Measurements from ENCODE around the gene RAP1GAP.

RAP1GAP gene

GRCh38 chr1:21614419-21615115 is 54.6 kb downstream of the RAP1GAP start:
- TF ChIP-seq CTCF (IDR thresholded peaks at IDR 0.05; ENCODE audit: borderline replicate concordance, control extremely low read depth, extremely low read depth, insufficient read depth, missing control alignments) = no peak
- DNase-seq (ENCODE audit: low spot score) = no peak
- in situ Hi-C loops (cut with MboI; ENCODE audit: low sequenced_read_pairs, unreplicated experiment) = no loop called here

- in situ Hi-C loops (cut with MboI; ENCODE audit: low sequenced_read_pairs, unreplicated experiment) = no loop called here
- DNase-seq (ENCODE audit: low spot score) = no peak
- TF ChIP-seq CTCF (IDR thresholded peaks at IDR 0.05; ENCODE audit: borderline replicate concordance, control extremely low read depth, extremely low read depth, insufficient read depth, missing control alignments) = no peak
These were observed 55.9 kb downstream of the RAP1GAP start for GRCh38 chr1:21613072-21613867.

- DNase-seq (ENCODE audit: low spot score) = no peak
- TF ChIP-seq CTCF (IDR thresholded peaks at IDR 0.05; ENCODE audit: borderline replicate concordance, control extremely low read depth, extremely low read depth, insufficient read depth, missing control alignments) = no peak
- in situ Hi-C loops (cut with MboI; ENCODE audit: low sequenced_read_pairs, unreplicated experiment) = no loop called here
These were observed 57.1 kb downstream of the RAP1GAP start for GRCh38 chr1:21612057-21612456.

- in situ Hi-C loops (cut with MboI; ENCODE audit: low sequenced_read_pairs, unreplicated experiment) = no loop called here
- no peak for DNase-seq (ENCODE audit: low spot score)
- TF ChIP-seq CTCF (IDR thresholded peaks at IDR 0.05; ENCODE audit: borderline replicate concordance, control extremely low read depth, extremely low read depth, insufficient read depth, missing control alignments) = no peak
These were observed 58.0 kb downstream of the RAP1GAP start for GRCh38 chr1:21610989-21611785.

GRCh38 chr1:21610027-21610426 is 59.1 kb downstream of the RAP1GAP start:
- in situ Hi-C loops (cut with MboI; ENCODE audit: low sequenced_read_pairs, unreplicated experiment) = no loop called here
- no peak for DNase-seq (ENCODE audit: low spot score)
- no peak for TF ChIP-seq CTCF (IDR thresholded peaks at IDR 0.05; ENCODE audit: borderline replicate concordance, control extremely low read depth, extremely low read depth, insufficient read depth, missing control alignments)

- TF ChIP-seq CTCF (IDR thresholded peaks at IDR 0.05; ENCODE audit: borderline replicate concordance, control extremely low read depth, extremely low read depth, insufficient read depth, missing control alignments) = no peak
- in situ Hi-C loops (cut with MboI; ENCODE audit: low sequenced_read_pairs, unreplicated experiment) = no loop called here
These were observed 60.4 kb downstream of the RAP1GAP start for GRCh38 chr1:21608798-21609197.

More at GRCh38 chr1:21608798-21609197, 60.4 kb downstream of the RAP1GAP start:
- no peak for DNase-seq (ENCODE audit: low spot score)
